ENCODE measurements around the gene CWF19L2.

CWF19L2 gene

GRCh38 chr11:107307991-107308390 lies 149.6 kb downstream of the CWF19L2 start:
- H3K27me3 ChIP-seq (ENCODE audit: insufficient read depth, low read depth) = no peaks in the 10 kb centered on the region
- no peak overlapping the region for H3K27ac ChIP-seq
- no peaks in the 10 kb centered on the region for H3K4me1 ChIP-seq (ENCODE audit: low read depth, poor library complexity, severe bottlenecking)
- no peak for TF ChIP-seq CTCF (conservative IDR thresholded peaks at IDR 0.05; ENCODE audit: low read depth, low read length)
- H3K9ac ChIP-seq = no peak overlapping the region
- H2AFZ ChIP-seq (ENCODE audit: low read depth) = no peak overlapping the region
- H3K36me3 ChIP-seq (ENCODE audit: insufficient read depth) = no peaks in the 10 kb centered on the region
- H3K4me2 ChIP-seq = no peak overlapping the region
- no peaks in the 10 kb centered on the region for H3K79me2 ChIP-seq (ENCODE audit: insufficient read depth, low read depth)
- no peak overlapping the region for H3K4me3 ChIP-seq (IDR thresholded peaks at IDR 0.05; ENCODE audit: insufficient read depth, low read depth, low read length)
- H4K20me1 ChIP-seq (ENCODE audit: insufficient read depth) = no peaks in the 10 kb centered on the region

- no peaks in the 10 kb centered on the region for H3K79me2 ChIP-seq (ENCODE audit: insufficient read depth, low read depth)
- H3K4me1 ChIP-seq (ENCODE audit: low read depth, poor library complexity, severe bottlenecking) = no peaks in the 10 kb centered on the region
- no peak overlapping the region for H3K4me3 ChIP-seq (IDR thresholded peaks at IDR 0.05; ENCODE audit: insufficient read depth, low read depth, low read length)
- no peaks in the 10 kb centered on the region for H3K27me3 ChIP-seq (ENCODE audit: insufficient read depth, low read depth)
- H2AFZ ChIP-seq (ENCODE audit: low read depth) = no peak overlapping the region
- H3K36me3 ChIP-seq (ENCODE audit: insufficient read depth) = no peaks in the 10 kb centered on the region
- no peak overlapping the region for H3K27ac ChIP-seq
- TF ChIP-seq CTCF (conservative IDR thresholded peaks at IDR 0.05; ENCODE audit: low read depth, low read length) = no peak
- H4K20me1 ChIP-seq (ENCODE audit: insufficient read depth) = no peaks in the 10 kb centered on the region
- no peak overlapping the region for H3K9ac ChIP-seq
- no peak overlapping the region for H3K4me2 ChIP-seq
These were observed 155.7 kb downstream of the CWF19L2 start for GRCh38 chr11:107301878-107302277.

DNA sequence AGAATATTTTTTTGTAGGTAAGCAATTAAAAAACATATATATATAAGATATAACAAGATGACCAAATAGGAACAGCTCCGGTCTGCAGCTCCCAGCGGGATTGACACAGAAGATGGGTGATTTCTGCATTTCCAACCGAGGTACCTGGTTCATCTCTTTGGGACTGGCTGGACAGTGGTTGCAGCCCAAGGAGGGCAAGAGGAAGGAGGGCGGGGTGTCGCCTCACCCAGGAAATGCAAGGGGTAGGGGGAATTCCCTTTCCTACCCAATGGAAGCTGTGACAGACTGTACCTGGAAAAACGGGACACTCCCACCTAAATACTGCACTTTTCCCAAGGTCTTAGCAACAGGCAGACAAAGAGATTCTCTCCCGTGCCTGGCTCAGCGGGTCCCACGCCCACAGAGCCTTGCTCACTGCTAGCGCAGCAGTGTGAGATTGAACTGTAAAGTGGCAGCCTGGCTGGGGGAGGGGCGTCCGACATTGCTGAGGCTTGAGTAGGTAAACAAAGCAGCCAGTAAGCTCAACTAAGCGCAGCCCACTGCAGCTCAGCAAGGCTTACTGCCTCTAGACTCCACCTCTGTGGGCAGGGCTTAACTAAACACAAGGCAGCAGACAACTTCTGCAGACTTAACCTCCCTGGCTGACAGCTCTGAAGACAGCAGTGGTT lies 163.8 kb downstream of the CWF19L2 start:
- TF ChIP-seq CTCF (conservative IDR thresholded peaks at IDR 0.05; ENCODE audit: low read depth, low read length) = no peak
- H3K36me3 ChIP-seq (ENCODE audit: insufficient read depth) = no peaks in the 10 kb centered on the region
- no peak overlapping the region for H3K27ac ChIP-seq
- no peak overlapping the region for H3K9ac ChIP-seq
- H3K4me1 ChIP-seq (ENCODE audit: low read depth, poor library complexity, severe bottlenecking) = no peaks in the 10 kb centered on the region
- no peaks in the 10 kb centered on the region for H3K79me2 ChIP-seq (ENCODE audit: insufficient read depth, low read depth)
- no peak overlapping the region for H3K4me3 ChIP-seq (IDR thresholded peaks at IDR 0.05; ENCODE audit: insufficient read depth, low read depth, low read length)
- H2AFZ ChIP-seq (ENCODE audit: low read depth) = no peak overlapping the region
- no peaks in the 10 kb centered on the region for H3K27me3 ChIP-seq (ENCODE audit: insufficient read depth, low read depth)
- H4K20me1 ChIP-seq (ENCODE audit: insufficient read depth) = no peaks in the 10 kb centered on the region
- H3K4me2 ChIP-seq = no peak overlapping the region

GRCh38 chr11:107282195-107282594 lies 175.4 kb downstream of the CWF19L2 start:
- no peak overlapping the region for H2AFZ ChIP-seq (ENCODE audit: low read depth)
- H3K4me3 ChIP-seq (IDR thresholded peaks at IDR 0.05; ENCODE audit: insufficient read depth, low read depth, low read length) = no peak overlapping the region
- H3K27me3 ChIP-seq (ENCODE audit: insufficient read depth, low read depth) = no peaks in the 10 kb centered on the region
- H3K27ac ChIP-seq = no peak overlapping the region
- H3K36me3 ChIP-seq (ENCODE audit: insufficient read depth) = no peaks in the 10 kb centered on the region
- no peak overlapping the region for H3K9ac ChIP-seq
- H4K20me1 ChIP-seq (ENCODE audit: insufficient read depth) = no peaks in the 10 kb centered on the region
- no peaks in the 10 kb centered on the region for H3K79me2 ChIP-seq (ENCODE audit: insufficient read depth, low read depth)
- H3K4me2 ChIP-seq = no peak overlapping the region
- H3K4me1 ChIP-seq (ENCODE audit: low read depth, poor library complexity, severe bottlenecking) = no peaks in the 10 kb centered on the region
- no peak for TF ChIP-seq CTCF (conservative IDR thresholded peaks at IDR 0.05; ENCODE audit: low read depth, low read length)
